ENCODE results near the gene NIN.

DNA sequence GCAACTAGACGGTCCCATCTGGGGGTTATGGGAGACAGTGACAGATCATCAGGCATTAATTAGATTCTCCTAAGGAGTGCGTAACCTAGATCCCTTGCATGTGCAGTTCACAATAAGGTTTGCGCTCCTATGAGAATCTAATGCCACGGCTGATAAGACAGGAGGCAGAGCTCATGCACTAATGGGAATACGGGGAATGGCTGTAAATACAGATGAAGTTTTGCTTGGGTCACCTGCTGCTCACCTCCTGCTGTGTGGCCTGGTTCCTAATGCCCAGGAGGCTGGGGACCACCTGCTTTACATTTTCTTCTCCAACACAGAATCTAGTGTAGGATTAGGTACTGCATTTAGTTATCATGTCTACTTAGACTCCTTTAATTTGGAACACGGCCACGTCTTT is 113.2 kb downstream of the NIN start:
- TF ChIP-seq CTCF (conservative IDR thresholded peaks at IDR 0.05 in 1 of 2, IDR thresholded peaks at IDR 0.05 in 1 of 2; ENCODE audit: low read depth in 1 of 2, low read length in 2 of 2) (no peak), EZH2 (IDR thresholded peaks at IDR 0.05; ENCODE audit: low read length, missing control alignments) (no peak)
